ENCODE results near the gene DNAJC22. TPM values are rescaled to one million over a fixed set of nuclear protein-coding genes. Genes with fewer than 3 reads are reported as not detected.

The DNAJC22 gene
- total and polyA plus RNA-seq, 9 of the 15 experiments (the other 6 are each of a cell fraction or from before 2014, with no cell fraction given), result 0.10 to 1.2 (median 0.47) TPM

DNA sequence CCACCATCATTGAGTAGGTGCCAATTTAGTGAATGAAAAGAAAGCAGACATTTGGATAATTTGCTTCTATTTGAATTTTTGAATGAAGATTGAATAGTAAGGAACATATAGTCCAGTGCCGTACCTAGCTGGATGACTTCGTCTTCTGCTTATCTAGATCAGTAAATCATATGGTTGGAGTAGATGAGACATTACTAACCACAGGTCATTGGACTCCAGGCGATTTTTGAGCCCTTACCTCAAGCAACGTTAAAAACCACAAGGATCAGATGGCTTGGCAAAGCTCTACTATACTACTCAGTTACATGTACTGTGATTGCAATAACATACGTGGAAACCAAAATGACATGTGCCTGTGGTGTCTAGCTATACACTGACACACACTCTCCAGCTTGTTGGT lies 18.9 kb downstream of the DNAJC22 start (continued):
- TF ChIP-seq, protein P1, sequence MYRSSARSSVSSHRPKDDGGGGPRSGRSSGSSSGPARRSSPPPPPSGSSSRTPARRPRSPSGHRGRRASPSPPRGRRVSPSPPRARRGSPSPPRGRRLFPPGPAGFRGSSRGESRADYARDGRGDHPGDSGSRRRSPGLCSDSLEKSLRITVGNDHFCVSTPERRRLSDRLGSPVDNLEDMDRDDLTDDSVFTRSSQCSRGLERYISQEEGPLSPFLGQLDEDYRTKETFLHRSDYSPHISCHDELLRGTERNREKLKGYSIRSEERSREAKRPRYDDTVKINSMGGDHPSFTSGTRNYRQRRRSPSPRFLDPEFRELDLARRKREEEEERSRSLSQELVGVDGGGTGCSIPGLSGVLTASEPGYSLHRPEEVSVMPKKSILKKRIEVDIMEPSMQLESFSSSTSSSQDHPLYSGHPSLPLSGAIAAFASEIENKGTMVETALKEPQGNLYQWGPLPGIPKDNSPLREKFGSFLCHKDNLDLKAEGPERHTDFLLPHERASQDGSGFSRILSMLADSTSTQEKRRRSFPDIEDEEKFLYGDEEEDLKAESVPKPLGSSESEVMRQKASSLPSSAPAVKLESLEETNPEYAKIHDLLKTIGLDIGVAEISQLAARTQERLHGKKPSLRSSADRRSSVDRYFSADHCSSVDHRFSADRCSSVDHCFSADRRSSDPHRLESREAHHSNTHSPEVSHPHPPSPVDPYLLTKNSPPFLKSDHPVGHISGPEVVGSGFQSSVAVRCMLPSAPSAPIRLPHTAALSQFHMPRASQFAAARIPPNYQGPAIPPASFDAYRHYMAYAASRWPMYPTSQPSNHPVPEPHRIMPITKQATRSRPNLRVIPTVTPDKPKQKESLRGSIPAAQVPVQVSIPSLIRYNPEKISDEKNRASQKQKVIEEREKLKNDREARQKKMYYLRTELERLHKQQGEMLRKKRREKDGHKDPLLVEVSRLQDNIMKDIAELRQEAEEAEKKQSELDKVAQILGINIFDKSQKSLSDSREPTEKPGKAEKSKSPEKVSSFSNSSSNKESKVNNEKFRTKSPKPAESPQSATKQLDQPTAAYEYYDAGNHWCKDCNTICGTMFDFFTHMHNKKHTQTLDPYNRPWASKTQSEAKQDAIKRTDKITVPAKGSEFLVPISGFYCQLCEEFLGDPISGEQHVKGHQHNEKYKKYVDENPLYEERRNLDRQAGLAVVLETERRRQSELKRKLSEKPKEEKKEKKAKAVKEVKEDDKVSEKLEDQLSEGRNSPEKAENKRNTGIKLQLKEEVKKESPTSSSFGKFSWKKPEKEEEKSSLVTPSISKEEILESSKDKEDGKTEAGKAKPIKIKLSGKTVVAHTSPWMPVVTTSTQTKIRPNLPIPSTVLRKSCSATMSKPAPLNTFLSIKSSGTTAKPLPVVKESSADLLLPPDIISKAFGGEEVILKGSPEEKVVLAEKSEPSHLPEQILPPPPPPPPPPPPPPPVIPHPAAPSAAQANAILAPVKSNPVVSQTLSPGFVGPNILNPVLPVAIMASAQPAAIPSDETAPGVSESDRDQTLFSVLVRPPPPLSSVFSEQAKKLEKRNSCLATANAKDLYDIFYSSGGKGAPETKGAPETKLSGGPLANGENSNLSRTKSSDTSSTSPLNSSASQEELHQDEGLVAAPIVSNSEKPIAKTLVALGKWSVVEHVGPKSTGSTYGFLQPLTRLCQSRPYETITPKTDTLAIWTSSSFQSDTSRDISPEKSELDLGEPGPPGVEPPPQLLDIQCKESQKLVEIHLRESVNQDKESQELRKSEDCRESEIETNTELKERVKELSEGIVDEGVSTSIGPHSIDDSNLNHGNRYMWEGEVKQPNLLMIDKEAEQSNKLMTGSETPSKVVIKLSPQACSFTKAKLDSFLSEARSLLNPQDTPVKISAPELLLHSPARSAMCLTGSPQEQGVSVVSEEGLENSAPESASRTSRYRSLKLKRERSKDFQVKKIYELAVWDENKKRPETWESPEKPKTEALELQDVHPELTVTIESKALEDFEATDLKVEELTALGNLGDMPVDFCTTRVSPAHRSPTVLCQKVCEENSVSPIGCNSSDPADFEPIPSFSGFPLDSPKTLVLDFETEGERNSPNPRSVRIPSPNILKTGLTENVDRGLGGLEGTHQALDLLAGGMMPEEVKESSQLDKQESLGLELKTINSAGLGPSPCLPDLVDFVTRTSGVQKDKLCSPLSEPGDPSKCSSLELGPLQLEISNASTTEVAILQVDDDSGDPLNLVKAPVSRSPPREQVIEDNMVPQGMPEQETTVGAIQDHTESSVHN (IDR thresholded peaks at IDR 0.05; ENCODE audit: borderline replicate concordance in 1 of 2, low read depth in 1 of 2), result peak; percentile 9 to 95; a peak in 2 of 4 replicates
- TF ChIP-seq MAFK (IDR thresholded peaks at IDR 0.05; ENCODE audit: low read length), result no peak
- TF ChIP-seq ATF7 (IDR thresholded peaks at IDR 0.05), result peak; percentile 56
- no peak for TF ChIP-seq TAF1 (IDR thresholded peaks at IDR 0.05; ENCODE audit: control insufficient read depth, extremely low read depth, insufficient read depth, low read length, severe bottlenecking)
- peak; percentile 69; the same call in 1 of the 2 replicates for TF ChIP-seq DPF2 (IDR thresholded peaks at IDR 0.05)
- TF ChIP-seq, protein P2, sequence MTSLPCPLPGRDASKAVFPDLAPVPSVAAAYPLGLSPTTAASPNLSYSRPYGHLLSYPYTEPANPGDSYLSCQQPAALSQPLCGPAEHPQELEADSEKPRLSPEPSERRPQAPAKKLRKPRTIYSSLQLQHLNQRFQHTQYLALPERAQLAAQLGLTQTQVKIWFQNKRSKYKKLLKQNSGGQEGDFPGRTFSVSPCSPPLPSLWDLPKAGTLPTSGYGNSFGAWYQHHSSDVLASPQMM (CRISPR knock-in tag; IDR thresholded peaks at IDR 0.05), result no peak
- TF ChIP-seq RBM25 (IDR thresholded peaks at IDR 0.05; ENCODE audit: low read depth, low read length, severe bottlenecking), result peak; percentile 34
- TF ChIP-seq, protein P3, sequence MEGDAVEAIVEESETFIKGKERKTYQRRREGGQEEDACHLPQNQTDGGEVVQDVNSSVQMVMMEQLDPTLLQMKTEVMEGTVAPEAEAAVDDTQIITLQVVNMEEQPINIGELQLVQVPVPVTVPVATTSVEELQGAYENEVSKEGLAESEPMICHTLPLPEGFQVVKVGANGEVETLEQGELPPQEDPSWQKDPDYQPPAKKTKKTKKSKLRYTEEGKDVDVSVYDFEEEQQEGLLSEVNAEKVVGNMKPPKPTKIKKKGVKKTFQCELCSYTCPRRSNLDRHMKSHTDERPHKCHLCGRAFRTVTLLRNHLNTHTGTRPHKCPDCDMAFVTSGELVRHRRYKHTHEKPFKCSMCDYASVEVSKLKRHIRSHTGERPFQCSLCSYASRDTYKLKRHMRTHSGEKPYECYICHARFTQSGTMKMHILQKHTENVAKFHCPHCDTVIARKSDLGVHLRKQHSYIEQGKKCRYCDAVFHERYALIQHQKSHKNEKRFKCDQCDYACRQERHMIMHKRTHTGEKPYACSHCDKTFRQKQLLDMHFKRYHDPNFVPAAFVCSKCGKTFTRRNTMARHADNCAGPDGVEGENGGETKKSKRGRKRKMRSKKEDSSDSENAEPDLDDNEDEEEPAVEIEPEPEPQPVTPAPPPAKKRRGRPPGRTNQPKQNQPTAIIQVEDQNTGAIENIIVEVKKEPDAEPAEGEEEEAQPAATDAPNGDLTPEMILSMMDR (IDR thresholded peaks at IDR 0.05 in 2 of 3, conservative IDR thresholded peaks at IDR 0.05 in 1 of 3; ENCODE audit: insufficient read depth in 2 of 3, low read depth in 1 of 3, low read length in 3 of 3), result no peak
- TF ChIP-seq, protein P4, sequence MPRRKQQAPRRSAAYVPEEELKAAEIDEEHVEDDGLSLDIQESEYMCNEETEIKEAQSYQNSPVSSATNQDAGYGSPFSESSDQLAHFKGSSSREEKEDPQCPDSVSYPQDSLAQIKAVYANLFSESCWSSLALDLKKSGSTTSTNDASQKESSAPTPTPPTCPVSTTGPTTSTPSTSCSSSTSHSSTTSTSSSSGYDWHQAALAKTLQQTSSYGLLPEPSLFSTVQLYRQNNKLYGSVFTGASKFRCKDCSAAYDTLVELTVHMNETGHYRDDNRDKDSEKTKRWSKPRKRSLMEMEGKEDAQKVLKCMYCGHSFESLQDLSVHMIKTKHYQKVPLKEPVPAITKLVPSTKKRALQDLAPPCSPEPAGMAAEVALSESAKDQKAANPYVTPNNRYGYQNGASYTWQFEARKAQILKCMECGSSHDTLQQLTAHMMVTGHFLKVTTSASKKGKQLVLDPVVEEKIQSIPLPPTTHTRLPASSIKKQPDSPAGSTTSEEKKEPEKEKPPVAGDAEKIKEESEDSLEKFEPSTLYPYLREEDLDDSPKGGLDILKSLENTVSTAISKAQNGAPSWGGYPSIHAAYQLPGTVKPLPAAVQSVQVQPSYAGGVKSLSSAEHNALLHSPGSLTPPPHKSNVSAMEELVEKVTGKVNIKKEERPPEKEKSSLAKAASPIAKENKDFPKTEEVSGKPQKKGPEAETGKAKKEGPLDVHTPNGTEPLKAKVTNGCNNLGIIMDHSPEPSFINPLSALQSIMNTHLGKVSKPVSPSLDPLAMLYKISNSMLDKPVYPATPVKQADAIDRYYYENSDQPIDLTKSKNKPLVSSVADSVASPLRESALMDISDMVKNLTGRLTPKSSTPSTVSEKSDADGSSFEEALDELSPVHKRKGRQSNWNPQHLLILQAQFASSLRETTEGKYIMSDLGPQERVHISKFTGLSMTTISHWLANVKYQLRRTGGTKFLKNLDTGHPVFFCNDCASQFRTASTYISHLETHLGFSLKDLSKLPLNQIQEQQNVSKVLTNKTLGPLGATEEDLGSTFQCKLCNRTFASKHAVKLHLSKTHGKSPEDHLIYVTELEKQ (CRISPR knock-in tag; IDR thresholded peaks at IDR 0.05), result no peak
- peak; percentile 80 to 83 for TF ChIP-seq KDM1A (IDR thresholded peaks at IDR 0.05)
- 0 out of 2 replicates have a peak, but pooled peaks have one; percentile 66 for TF ChIP-seq SOX6 (IDR thresholded peaks at IDR 0.05)
- no peak for TF ChIP-seq ZNF561 (CRISPR knock-in tag; conservative IDR thresholded peaks at IDR 0.05)
- no peak for TF ChIP-seq TRIM24 (IDR thresholded peaks at IDR 0.05)
- no peak for TF ChIP-seq DIDO1 (tag; IDR thresholded peaks at IDR 0.05; ENCODE audit: low read depth)
- TF ChIP-seq ZFPM2 (CRISPR knock-in tag; IDR thresholded peaks at IDR 0.05), result no peak
